ENCODE data around the gene CORO1C.
"Not testable (repeated sequence)": the region's sequence is repeated elsewhere in the genome, so short reads cannot be mapped to it uniquely, and the experiment has no call there.

Gene CORO1C

GRCh38 chr12:108633081-108633533, 98.2 kb downstream of the CORO1C start:
- DNase-seq, result no peak

GRCh38 chr12:108631261-108631660, 100.1 kb downstream of the CORO1C start:
- not testable (repeated sequence) for DNase-seq

GRCh38 chr12:108630481-108631207, 100.7 kb downstream of the CORO1C start:
- DNase-seq, result peak; percentile 46

GRCh38 chr12:108629824-108630476, 101.4 kb downstream of the CORO1C start:
- DNase-seq, result peak; percentile 80

- no peak for DNase-seq
Observed at GRCh38 chr12:108629151-108629550, 102.2 kb downstream of the CORO1C start.

- DNase-seq, result no peak
Observed at GRCh38 chr12:108627134-108627920, 104.0 kb downstream of the CORO1C start.

GRCh38 chr12:108625228-108625627, 106.1 kb downstream of the CORO1C start:
- no peak for DNase-seq

GRCh38 chr12:108623577-108623976, 107.7 kb downstream of the CORO1C start:
- no peak for DNase-seq

GRCh38 chr12:108622921-108623514, 108.3 kb downstream of the CORO1C start:
- no peak for DNase-seq

- DNase-seq, result no peak
Observed at GRCh38 chr12:108622421-108622820, 108.9 kb downstream of the CORO1C start.

GRCh38 chr12:108621161-108621560, 110.2 kb downstream of the CORO1C start:
- no peak for DNase-seq

- DNase-seq, result no peak
Observed at GRCh38 chr12:108620236-108620879, 111.0 kb downstream of the CORO1C start.

GRCh38 chr12:108619369-108620160, 111.8 kb downstream of the CORO1C start:
- DNase-seq, result no peak

- not testable (repeated sequence) for DNase-seq
Observed at GRCh38 chr12:108618953-108619274, 112.4 kb downstream of the CORO1C start.

GRCh38 chr12:108618079-108618952, 113.0 kb downstream of the CORO1C start:
- peak; percentile 82 for DNase-seq

- peak; percentile 89 for DNase-seq
Observed at GRCh38 chr12:108616941-108617858, 114.1 kb downstream of the CORO1C start.

- no peak for DNase-seq
Observed at GRCh38 chr12:108616359-108616758, 115.0 kb downstream of the CORO1C start.

- no peak for DNase-seq
Observed at GRCh38 chr12:108615918-108616317, 115.4 kb downstream of the CORO1C start.

GRCh38 chr12:108614639-108615038, 116.7 kb downstream of the CORO1C start:
- no peak for DNase-seq

- no peak for DNase-seq
Observed at GRCh38 chr12:108614041-108614440, 117.3 kb downstream of the CORO1C start.
